Right atrium auricular region (tissue), 2 donors: Measurements from ENCODE around the gene CTLA4. TPM values are rescaled to one million over a fixed set of nuclear protein-coding genes. Genes with fewer than 3 reads are reported as not detected.

Experiments used
- DNase-seq: peaks from one replicate; pipeline ENCODE4 v3.0.0-alpha.2; 2019; ENCODE audit warnings: low spot score
- H3K27ac ChIP-seq, 2 donors: fragments of 200-600 bp; sonication (generic); 1 replicate in 1 of 2; 2 replicates in 1 of 2; pipeline ENCODE4 v1.5.1; 2016 to 2019
- H3K27me3 ChIP-seq, 2 donors: fragments of 200-600 bp; sonication (generic); one replicate each; pipeline versions ENCODE4 v1.5.1 to v1.6.0; 2017 to 2019
- H3K36me3 ChIP-seq: fragments of 200-600 bp; sonication (generic); one replicate; pipeline ENCODE4 v1.5.1; 2016
- H3K4me1 ChIP-seq, 2 donors: fragments of 200-600 bp; sonication (generic); one replicate each; pipeline versions ENCODE4 v1.5.1 to v1.6.0; 2017 to 2019
- H3K4me3 ChIP-seq, 2 donors: fragments of 200-600 bp; sonication (generic); 1 replicate in 1 of 2; 2 replicates in 1 of 2; pipeline ENCODE4 v1.5.1; 2017 to 2019; ENCODE audit warnings: mild to moderate bottlenecking in 1 of 2, moderate library complexity in 1 of 2
- H3K9me3 ChIP-seq, 2 donors: fragments of 200-600 bp; sonication (generic); one replicate each; pipeline ENCODE4 v1.5.1; 2019
- CTCF ChIP-seq, 2 donors: fragments of 200-600 bp; sonication (generic); IDR thresholded peaks; one replicate each; pipeline ENCODE4 v1.5.1; 2019; ENCODE audit warnings: antibody characterized with exemption in 2 of 2
- total RNA-seq, 2 donors: library from RNA; depleted of rRNA; stranded (reverse); fragments of >200 nt; gene quantifications; one replicate each; pipeline ENCODE4 v1.1.0, GENCODE V29; 2016

Gene CTLA4
- total RNA-seq, 2 donors from 2014 or later: 0.35 TPM; not detected in 1

- Histone ChIP-seq H3K27ac (no peak overlapping the region), H3K4me1 (no peaks in the 10 kb centered on the region), H3K4me3 (no peak overlapping the region), H3K36me3 (no peaks in the 10 kb centered on the region), H3K9me3 (no peaks in the 10 kb centered on the region), H3K27me3 (no peaks in the 10 kb centered on the region)
- no peak for DNase-seq
- no peak for TF ChIP-seq CTCF (IDR thresholded peaks at IDR 0.05)
Measured at GRCh38 chr2:203858176-203858575, 9.4 kb upstream of the CTLA4 start.

GRCh38 chr2:203859030-203859789 lies 8.4 kb upstream of the CTLA4 start:
- Histone ChIP-seq H3K4me1 (no peaks in the 10 kb centered on the region), H3K36me3 (no peaks in the 10 kb centered on the region), H3K9me3 (peaks cover 0 to 4% of the 10 kb centered on the region in 2 donors), H3K4me3 (no peak overlapping the region), H3K27me3 (no peaks in the 10 kb centered on the region), H3K27ac (no peak overlapping the region)
- no peak for DNase-seq
- TF ChIP-seq CTCF (IDR thresholded peaks at IDR 0.05): no peak

- TF ChIP-seq CTCF (IDR thresholded peaks at IDR 0.05): no peak
- no peaks in the 10 kb centered on the region for H3K27me3 ChIP-seq
Measured at GRCh38 chr2:203861197-203861596, 6.4 kb upstream of the CTLA4 start.

GRCh38 chr2:203861607-203862006 lies 6.0 kb upstream of the CTLA4 start:
- no peaks in the 10 kb centered on the region for H3K36me3 ChIP-seq
- no peaks in the 10 kb centered on the region for H3K4me1 ChIP-seq
- no peak overlapping the region for H3K27ac ChIP-seq
- peaks cover 0 to 10% of the 10 kb centered on the region in 2 donors for H3K9me3 ChIP-seq
- no peak for DNase-seq
- H3K27me3 ChIP-seq: no peaks in the 10 kb centered on the region
- no peak overlapping the region for H3K4me3 ChIP-seq
- no peak for TF ChIP-seq CTCF (IDR thresholded peaks at IDR 0.05)

More at GRCh38 chr2:203861197-203861596, 6.4 kb upstream of the CTLA4 start:
- DNase-seq: no peak
- Histone ChIP-seq H3K27ac (no peak overlapping the region), H3K36me3 (no peaks in the 10 kb centered on the region), H3K4me3 (no peak overlapping the region), H3K9me3 (peaks cover 0 to 10% of the 10 kb centered on the region in 2 donors), H3K4me1 (no peaks in the 10 kb centered on the region)

GRCh38 chr2:203869223-203870042 lies 1.9 kb downstream of the CTLA4 start:
- DNase-seq: no peak
- no peaks in the 10 kb centered on the region for H3K4me1 ChIP-seq
- H3K36me3 ChIP-seq: no peaks in the 10 kb centered on the region
- H3K27me3 ChIP-seq: no peaks in the 10 kb centered on the region
- H3K4me3 ChIP-seq: no peak overlapping the region
- no peak for TF ChIP-seq CTCF (IDR thresholded peaks at IDR 0.05)
- H3K9me3 ChIP-seq: peaks cover 0 to 4% of the 10 kb centered on the region in 2 donors
- H3K27ac ChIP-seq: no peak overlapping the region
